ENCODE data around the gene FUT2.
A peak's percentile ranks its signal among the peaks of the same experiment; 100 is the strongest.
"Not testable (repeated sequence)": the region's sequence is repeated elsewhere in the genome, so short reads cannot be mapped to it uniquely, and the experiment has no call there.

The FUT2 gene

GRCh38 chr19:48703316-48703715 is 7.5 kb downstream of the FUT2 start:
- DNase-seq = no peak

- no peak for DNase-seq
Measured at GRCh38 chr19:48705431-48705830, 9.7 kb downstream of the FUT2 start.

GRCh38 chr19:48708471-48708870 is 12.7 kb downstream of the FUT2 start:
- no peak for DNase-seq

GRCh38 chr19:48711106-48711662 is 15.4 kb downstream of the FUT2 start:
- no peak for DNase-seq

- DNase-seq = no peak
Measured at GRCh38 chr19:48713041-48713863, 17.5 kb downstream of the FUT2 start.

- peak; percentile 99 for DNase-seq
Measured at GRCh38 chr19:48713864-48714755, 18.3 kb downstream of the FUT2 start.

GRCh38 chr19:48714759-48715675 is 19.2 kb downstream of the FUT2 start:
- no peak for DNase-seq

- no peak for DNase-seq
Measured at GRCh38 chr19:48715681-48716171, 20.0 kb downstream of the FUT2 start.

- DNase-seq = peak; percentile 54
Measured at GRCh38 chr19:48716562-48717291, 21.0 kb downstream of the FUT2 start.

GRCh38 chr19:48718106-48718505 is 22.3 kb downstream of the FUT2 start:
- DNase-seq = not testable (repeated sequence)

GRCh38 chr19:48718711-48719231 is 23.0 kb downstream of the FUT2 start:
- no peak for DNase-seq

GRCh38 chr19:48719263-48720171 is 23.7 kb downstream of the FUT2 start, which contains the start of gene MAMSTR:
TSS of gene MAMSTR (minus strand) at chr19:48719725. CDS start at chr19:48719031, 694 bp downstream.
- DNase-seq = no peak

- no peak for DNase-seq
Measured at GRCh38 chr19:48720251-48720612, 24.5 kb downstream of the FUT2 start.

GRCh38 chr19:48720613-48721296 is 25.0 kb downstream of the FUT2 start:
- DNase-seq = peak; percentile 100

GRCh38 chr19:48722196-48722708 is 26.5 kb downstream of the FUT2 start:
- DNase-seq = no peak

GRCh38 chr19:48724796-48725753 is 29.3 kb downstream of the FUT2 start:
- DNase-seq = peak; percentile 96

- no peak for DNase-seq
Measured at GRCh38 chr19:48726556-48726955, 30.8 kb downstream of the FUT2 start.
